KG1 (cell line): Measurements from ENCODE around the gene USHBP1.

Source experiments
- DNase-seq: peaks from one replicate; lab custom pipeline; 2025; lab: John Stamatoyannopoulos, UW

The USHBP1 gene

GRCh38 chr19:17240062-17240752 lies 24.3 kb downstream of the USHBP1 start:
- no peak for DNase-seq

GRCh38 chr19:17237747-17238706 lies 26.5 kb downstream of the USHBP1 start:
- no peak for DNase-seq

DNA sequence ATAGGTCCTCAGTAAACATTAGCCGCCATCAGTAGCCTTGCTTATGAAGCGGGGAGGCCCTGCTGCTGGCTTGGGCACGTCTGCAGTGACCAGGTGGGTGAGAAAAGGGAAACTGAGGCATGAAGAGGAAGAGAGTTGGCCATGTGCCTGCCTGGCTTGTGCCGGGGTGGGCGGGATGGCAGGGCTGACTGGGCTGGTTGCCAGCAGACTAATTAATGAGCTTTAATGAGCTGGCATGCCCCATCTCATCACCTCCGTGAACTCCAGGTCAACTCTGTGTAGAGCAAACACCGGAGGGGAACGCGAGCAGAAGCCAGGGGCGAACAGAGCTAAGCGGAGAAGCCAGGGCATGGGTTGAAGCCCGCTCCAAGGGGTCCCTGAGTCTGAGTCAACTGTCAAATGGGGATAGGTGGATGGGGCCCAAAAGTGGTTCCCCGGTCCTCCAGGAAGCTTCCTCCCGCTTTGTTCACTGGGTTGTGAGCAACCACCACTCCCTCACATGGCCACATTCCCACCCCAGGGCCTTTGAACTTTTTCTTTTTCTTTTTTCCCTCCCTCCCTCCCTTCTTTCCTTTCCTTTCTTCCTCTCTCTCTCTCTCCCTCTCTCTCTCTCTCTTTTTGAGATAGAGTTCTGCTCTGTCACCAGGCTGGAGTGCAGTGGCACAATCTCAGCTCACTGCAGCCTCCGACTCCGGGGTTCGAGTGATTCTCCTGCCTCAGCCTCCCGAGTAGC lies 27.6 kb downstream of the USHBP1 start:
- DNase-seq = no peak

DNA sequence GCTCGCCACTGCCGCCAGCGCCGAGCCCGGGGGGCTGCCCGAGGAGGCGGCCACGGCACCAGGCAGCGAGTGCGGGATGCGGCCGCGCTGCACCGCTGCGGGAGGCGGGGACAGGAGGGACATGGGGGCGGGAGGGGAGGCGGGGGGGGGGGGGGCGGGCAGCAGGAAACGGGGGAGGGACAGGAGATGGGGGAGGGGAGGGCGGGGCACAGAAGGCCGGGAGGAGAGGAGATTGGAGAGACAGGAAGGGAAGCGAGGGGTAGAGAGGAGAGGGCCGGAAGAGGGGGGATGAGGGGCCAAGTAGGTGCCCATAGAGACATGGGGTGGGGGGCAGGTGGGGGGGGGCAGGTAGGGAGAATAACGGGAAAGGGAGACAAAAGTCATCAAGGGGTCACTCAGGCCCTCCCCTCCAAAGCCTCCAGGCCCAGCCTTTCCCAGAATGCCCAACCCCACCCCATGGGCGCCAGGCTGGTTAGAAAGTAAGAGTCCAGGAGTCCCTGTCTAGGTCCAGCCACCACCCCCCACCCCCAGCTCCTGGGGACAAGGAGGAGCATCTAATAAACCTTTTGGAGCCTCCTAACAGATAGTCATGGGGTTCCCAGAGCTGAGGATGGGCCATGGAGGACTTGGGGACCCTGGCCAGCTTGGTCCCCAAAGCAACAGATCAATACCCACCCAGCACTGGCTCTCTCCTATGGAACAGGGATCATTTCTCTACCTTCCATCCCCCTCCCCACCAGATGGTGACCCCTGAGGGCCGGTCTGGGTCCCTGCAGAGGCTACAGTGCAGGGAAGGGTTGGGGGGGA lies 28.4 kb downstream of the USHBP1 start:
- no peak for DNase-seq

DNA sequence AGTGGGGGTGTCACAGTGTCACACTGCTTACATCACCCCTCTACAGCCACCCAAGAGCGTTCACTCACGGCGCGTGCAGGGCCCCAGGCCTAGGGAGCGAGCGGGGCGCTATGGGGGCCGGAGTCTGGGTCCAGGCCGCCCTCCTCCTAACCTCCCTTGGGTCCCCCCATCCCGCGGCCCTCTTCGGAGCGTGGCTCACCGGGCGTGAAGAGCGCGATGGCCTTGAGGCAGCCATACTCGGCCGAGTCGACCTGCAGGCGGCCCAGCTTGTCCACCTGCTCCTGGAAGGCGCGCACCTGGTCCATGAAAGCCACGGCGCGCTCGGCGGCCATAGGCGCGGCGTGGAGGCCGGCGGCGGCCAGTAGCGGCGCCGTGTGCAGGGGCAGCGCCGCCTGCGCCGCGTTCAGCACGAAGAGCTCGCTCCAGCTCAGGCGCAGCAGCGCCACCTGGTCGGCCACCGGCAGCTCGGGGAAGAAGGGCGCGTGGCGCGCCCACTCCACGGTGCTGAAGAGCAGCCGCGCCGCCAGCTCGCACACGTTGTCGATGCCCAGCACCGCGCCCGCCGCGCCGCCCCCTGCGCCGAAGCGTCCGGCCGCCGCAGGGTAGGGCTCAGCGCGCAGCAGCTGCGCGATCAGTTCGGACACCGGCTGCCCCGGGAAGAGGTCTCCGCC lies 29.1 kb downstream of the USHBP1 start:
- DNase-seq = peak; percentile 29

DNA sequence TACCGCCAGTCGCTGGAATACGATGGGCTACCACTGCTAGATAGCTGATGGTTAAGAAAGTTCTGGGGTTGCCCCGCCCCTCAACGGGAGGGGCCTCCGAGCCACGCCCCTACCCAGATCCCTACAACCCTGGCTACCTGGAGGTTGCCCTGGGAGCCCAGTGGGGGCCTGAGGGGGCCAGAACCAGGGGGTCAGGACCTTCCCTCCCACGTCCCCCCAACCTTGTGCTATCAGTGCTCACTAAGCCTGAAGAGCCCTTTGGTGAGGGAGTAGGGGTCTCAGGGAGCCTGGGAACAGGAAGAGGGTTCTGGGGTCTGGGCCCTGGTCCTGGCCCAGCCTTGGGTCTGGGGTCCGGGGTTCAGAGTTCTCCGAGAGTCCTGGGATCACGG lies 29.6 kb downstream of the USHBP1 start:
- peak; percentile 22 for DNase-seq

- DNase-seq = no peak
These were observed 32.3 kb downstream of the USHBP1 start for GRCh38 chr19:17232258-17232657.

DNA sequence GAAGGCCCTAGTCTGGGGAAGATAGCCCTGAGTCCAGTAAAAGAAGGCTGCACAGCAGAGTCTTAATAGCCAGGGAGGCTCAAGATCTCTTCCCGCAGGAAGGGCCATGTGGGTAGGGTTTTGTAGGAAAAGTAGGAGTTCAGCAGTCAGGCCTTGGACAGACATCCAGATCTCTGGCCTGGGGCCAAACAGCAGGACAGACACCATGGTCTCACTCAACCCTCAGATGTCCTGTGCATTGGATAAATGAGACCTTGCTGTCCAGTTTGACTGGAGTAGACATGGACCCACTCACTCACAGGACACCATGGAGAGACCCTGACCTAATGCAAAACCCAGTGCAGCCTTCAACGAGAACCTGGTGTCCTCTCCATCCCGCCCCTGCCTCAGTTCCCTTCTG lies 34.7 kb downstream of the USHBP1 start:
- no peak for DNase-seq

DNA sequence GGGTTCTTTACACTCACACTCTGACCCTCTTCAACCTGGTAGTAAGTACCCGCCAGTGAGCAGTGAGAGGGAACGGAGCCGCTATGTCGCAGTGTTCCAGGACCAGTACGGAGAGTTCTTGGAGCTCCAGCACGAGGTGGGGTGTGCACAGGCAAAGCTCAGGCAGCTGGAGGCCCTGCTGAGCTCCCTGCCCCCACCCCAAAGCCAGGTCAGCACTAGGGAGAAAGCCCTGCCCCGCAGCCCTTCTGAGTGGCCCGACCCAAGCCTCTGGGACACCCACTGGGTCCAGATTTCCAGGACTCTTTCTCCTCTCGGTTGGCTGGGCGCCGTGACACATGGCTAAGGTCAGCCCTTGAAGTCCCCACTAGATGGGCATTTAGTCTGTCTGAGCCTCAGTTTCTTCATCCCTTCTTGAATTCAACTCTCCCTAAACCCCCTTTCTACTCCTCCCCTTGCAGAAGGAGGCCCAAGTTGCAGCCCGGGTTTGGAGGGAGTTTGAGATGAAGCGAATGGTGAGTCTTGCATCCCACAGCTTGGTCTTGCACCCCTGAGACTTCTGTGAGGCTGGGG lies 36.7 kb downstream of the USHBP1 start:
- no peak for DNase-seq

- DNase-seq = peak; percentile 97
These were observed 38.3 kb downstream of the USHBP1 start, which contains the start of gene OCEL1 for GRCh38 chr19:17226002-17226933. OCEL1 (plus strand) TSS chr19:17226226; CDS start chr19:17226248, 22 bp downstream.

DNA sequence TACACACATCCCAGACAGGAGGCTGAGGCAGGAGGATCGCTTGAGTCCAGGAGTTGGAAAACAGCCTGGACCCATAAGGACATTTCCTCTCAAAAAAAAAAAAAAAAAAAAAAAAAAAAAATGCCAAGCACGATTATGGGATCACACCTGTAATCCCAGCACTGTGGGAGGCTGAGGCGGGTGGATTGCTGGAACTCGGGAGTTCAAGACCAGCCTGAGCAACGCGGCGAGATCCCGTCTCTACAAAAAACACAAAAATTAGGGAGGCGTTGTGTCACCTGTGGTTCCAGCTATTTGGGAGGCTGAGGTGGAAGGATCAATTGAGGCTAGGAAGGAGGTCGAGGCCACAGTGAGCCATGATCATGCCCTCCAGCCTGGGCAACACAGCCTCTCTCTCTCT lies 39.5 kb downstream of the USHBP1 start:
- DNase-seq = no peak

- DNase-seq = no peak
These were observed 44.3 kb downstream of the USHBP1 start for GRCh38 chr19:17220207-17220758.

- no peak for DNase-seq
These were observed 45.3 kb downstream of the USHBP1 start for GRCh38 chr19:17219286-17219685.

DNA sequence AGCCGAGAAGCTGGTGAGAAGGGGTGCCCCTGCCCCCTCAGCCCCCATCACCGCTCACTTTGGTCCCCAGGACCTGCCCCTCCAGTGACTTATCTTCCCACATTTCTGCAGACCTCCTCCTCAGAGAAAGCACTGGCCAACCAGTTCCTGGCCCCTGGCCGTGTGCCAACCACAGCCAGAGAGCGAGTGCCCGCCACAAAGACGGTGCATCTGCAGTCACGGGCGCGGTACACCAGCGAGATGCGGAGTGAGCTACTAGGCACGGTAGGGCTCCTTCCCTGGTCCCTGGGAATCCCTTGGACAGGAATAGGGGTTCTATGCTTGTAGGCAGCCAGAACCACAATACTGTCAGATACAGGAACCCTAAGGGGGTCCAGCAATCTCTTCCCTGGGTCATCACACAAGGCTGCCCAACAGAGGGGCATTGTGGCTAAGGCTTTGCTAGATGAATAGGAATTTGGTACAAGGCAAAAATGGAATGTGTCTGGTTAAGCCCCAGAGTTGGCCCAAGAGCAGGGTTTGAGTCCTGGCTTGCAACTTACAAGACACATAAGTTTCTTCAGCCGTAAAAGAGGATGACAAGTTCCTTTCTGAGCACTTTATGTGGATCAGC lies 48.4 kb downstream of the USHBP1 start:
- no peak for DNase-seq

- DNase-seq = peak; percentile 62
These were observed 49.2 kb downstream of the USHBP1 start, which contains the start of gene USE1 for GRCh38 chr19:17215127-17215971. USE1 (plus strand) TSS chr19:17215357; CDS start chr19:17215406, 49 bp downstream.

DNA sequence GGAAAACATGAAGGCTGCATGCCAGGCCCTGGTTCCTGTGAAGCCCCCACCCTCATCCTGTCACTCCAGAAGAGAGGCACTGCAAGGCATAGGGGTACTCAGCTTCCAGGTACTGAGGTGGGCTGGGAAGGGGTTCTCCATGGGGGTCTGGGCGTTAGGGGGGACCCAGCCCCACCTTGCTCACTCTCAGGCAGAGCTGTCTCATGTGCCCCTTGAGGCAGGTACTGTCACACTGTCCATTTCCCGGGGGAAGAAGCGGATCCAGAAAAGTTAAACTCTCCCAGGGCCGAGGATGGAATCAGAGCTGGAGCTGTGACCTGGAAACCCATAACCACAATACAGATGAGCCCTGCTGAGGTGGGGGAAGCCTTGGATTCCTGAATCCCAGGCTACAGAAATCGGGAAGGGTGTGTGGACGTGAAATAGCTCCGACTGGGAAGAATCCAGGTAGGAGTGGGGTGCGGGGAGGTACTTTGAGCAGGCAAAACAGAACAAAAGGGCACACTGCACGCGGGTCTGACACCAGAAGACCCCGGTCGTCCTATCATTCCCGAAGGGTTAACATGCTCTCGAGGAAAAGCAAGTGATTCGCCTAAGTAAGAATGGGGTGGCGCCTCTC lies 49.9 kb downstream of the USHBP1 start:
- no peak for DNase-seq

DNA sequence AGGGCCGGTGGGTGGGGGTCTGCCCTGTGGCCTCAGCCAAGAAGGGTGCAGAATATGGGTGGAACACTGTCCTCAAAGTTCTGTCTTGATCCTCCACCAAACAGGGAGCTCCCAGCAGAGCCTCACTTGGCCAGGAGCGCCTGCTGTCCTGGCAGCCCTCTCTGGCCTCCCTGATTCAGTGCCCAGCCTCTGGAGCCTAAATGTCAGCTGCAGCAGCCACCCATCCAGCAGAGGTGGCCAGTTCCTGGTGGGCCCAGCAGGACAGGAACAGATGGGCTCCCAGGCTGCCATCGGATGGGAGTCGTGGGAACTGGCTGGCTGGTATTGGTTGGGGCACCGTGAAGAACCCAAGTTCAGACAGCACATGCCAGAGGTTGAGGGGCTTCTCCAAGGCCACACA lies 51.2 kb downstream of the USHBP1 start:
- no peak for DNase-seq
